CD14-positive monocyte (primary cell): ENCODE measurements around the gene CGB2. TPM values are rescaled to one million over a fixed set of nuclear protein-coding genes. Genes with fewer than 3 reads are reported as not detected.

Experiments used
- DNase-seq, 3 donors: peaks; one replicate each; pipeline ENCODE4 v3.0.0-alpha.2; 2011 to 2022
- H2AFZ ChIP-seq: 2 replicates; pipeline ENCODE4 v1.6.0; 2012; ENCODE audit warnings: mild to moderate bottlenecking, low read depth, low read length, inconsistent platforms; ENCODE audit not compliant: insufficient read depth, poor library complexity, severe bottlenecking
- H3K27ac ChIP-seq, 2 donors: 1 replicate in 1 of 2; 2 replicates in 1 of 2; pipeline ENCODE4 v1.5.1; 2012 to 2013; ENCODE audit warnings: low read length in 2 of 2, control low read depth in 1 of 2, inconsistent platforms in 1 of 2, low read depth in 1 of 2, mild to moderate bottlenecking in 1 of 2
- H3K27me3 ChIP-seq, 2 donors: one replicate each; pipeline versions ENCODE4 v1.6.0 to v1.6.1; 2011 to 2013; ENCODE audit warnings: low read length in 2 of 2; ENCODE audit not compliant: control insufficient read depth in 2 of 2, insufficient read depth in 2 of 2
- H3K36me3 ChIP-seq, 2 donors: replicated peaks in 1 of 2; 1 replicate in 1 of 2; 2 replicates in 1 of 2; pipeline versions ENCODE4 v1.5.1 to v1.6.1; 2012 to 2013; ENCODE audit warnings: low read length in 2 of 2, control low read depth in 1 of 2, inconsistent platforms in 1 of 2, mild to moderate bottlenecking in 1 of 2; ENCODE audit not compliant: insufficient read depth in 2 of 2, control insufficient read depth in 1 of 2
- H3K4me1 ChIP-seq, 2 donors: 1 replicate in 1 of 2; 2 replicates in 1 of 2; pipeline versions ENCODE4 v1.5.1 to v1.6.1; 2012 to 2013; ENCODE audit warnings: low read length in 2 of 2, control low read depth in 1 of 2, inconsistent platforms in 1 of 2, mild to moderate bottlenecking in 1 of 2, moderate library complexity in 1 of 2; ENCODE audit not compliant: insufficient read depth in 2 of 2, control insufficient read depth in 1 of 2
- H3K4me2 ChIP-seq: replicated peaks from 2 replicates; pipeline ENCODE3; 2012; ENCODE audit warnings: low read length, moderate library complexity, mild to moderate bottlenecking; ENCODE audit not compliant: poor library complexity, severe bottlenecking; ENCODE audit errors: extremely low read depth
- H3K4me3 ChIP-seq, 3 experiments: fragments of 200-600 bp in 1 of 3; sonication (generic) in 1 of 3; replicated peaks in 1 of 3; 1 replicate in 2 of 3; 2 replicates in 1 of 3; pipeline ENCODE4 v1.5.1; 2011 to 2013; ENCODE audit warnings: low read length in 3 of 3, mild to moderate bottlenecking in 3 of 3, control low read depth in 2 of 3, low read depth in 2 of 3, inconsistent platforms in 1 of 3, moderate library complexity in 1 of 3
- H3K79me2 ChIP-seq: 2 replicates; pipeline ENCODE4 v1.6.0; 2012; ENCODE audit warnings: mild to moderate bottlenecking, control low read depth, inconsistent platforms, low read length, moderate library complexity; ENCODE audit not compliant: insufficient read depth
- H3K9ac ChIP-seq: 2 replicates; pipeline ENCODE4 v1.6.0; 2017; ENCODE audit warnings: low read length, mild to moderate bottlenecking; ENCODE audit not compliant: insufficient read depth, poor library complexity, severe bottlenecking
- H3K9me3 ChIP-seq, 2 donors: replicated peaks in 1 of 2; 1 replicate in 1 of 2; 2 replicates in 1 of 2; pipeline versions ENCODE4 v1.5.1 to v1.6.1; 2012 to 2013; ENCODE audit warnings: low read length in 2 of 2, control low read depth in 1 of 2; ENCODE audit not compliant: control insufficient read depth in 1 of 2, insufficient read depth in 1 of 2
- H4K20me1 ChIP-seq: 2 replicates; pipeline ENCODE4 v1.6.0; 2012; ENCODE audit warnings: mild to moderate bottlenecking, low read length, control low read depth, moderate library complexity; ENCODE audit not compliant: insufficient read depth
- H3K27ac Mint-ChIP-seq, 7 donors: one replicate each; pipeline ENCODE4 v1.8.0; 2020; ENCODE audit warnings: mild to moderate bottlenecking in 7 of 7, mixed read lengths in 7 of 7, moderate library complexity in 6 of 7, inconsistent platforms in 2 of 7
- H3K27me3 Mint-ChIP-seq, 3 donors: one replicate each; pipeline ENCODE4 v1.8.0; 2021 to 2022; ENCODE audit warnings: low read depth in 3 of 3, mild to moderate bottlenecking in 3 of 3, mixed read lengths in 3 of 3, moderate library complexity in 3 of 3, inconsistent platforms in 1 of 3
- H3K36me3 Mint-ChIP-seq, 2 donors: one replicate each; pipeline ENCODE4 v1.8.0; 2020; ENCODE audit warnings: mixed read lengths in 2 of 2, inconsistent platforms in 1 of 2, mild to moderate bottlenecking in 1 of 2
- H3K4me1 Mint-ChIP-seq: one replicate; pipeline ENCODE4 v1.8.0; 2020; ENCODE audit warnings: mild to moderate bottlenecking, mixed read lengths
- H3K4me3 Mint-ChIP-seq, 2 donors: one replicate each; pipeline ENCODE4 v1.8.0; 2020; ENCODE audit warnings: mild to moderate bottlenecking in 2 of 2, mixed read lengths in 2 of 2, moderate library complexity in 1 of 2
- H3K9me3 Mint-ChIP-seq, 7 donors: one replicate each; pipeline ENCODE4 v1.8.0; 2020 to 2022; ENCODE audit warnings: mixed read lengths in 7 of 7, mild to moderate bottlenecking in 6 of 7, moderate library complexity in 6 of 7, inconsistent platforms in 2 of 7
- WGBS: methylation state at CpG from one replicate; pipeline ENCODE4 v1.1.5; 2013; ENCODE audit warnings: missing lambda C conversion rate; ENCODE audit not compliant: insufficient coverage; 5-methylcytosine and 5-hydroxymethylcytosine counted together
- intact Hi-C, 2 donors: fragments of 100-400 bp; cut with micrococcal nuclease; formaldehyde crosslinking; loops; one replicate each; pipeline versions ENCODE4 v1.15.0 to v1.15.1; 2023
- polyA plus RNA-seq, 3 donors: library from polyadenylated mRNA; depleted of rRNA in 1 of 3; unstranded in 2 of 3; stranded (reverse) in 1 of 3; fragments of 300-500 nt in 2 of 3; fragments of >200 nt in 1 of 3; fragmentation: Illumina TruSeq in 2 of 3; gene quantifications; 1 replicate in 2 of 3; 2 replicates in 1 of 3; pipeline ENCODE4 v1.2.3, GENCODE V29; 2012 to 2021
- TF ChIP-seq, protein P1 (sequence below): fragments of 200-600 bp; IDR thresholded peaks from one replicate; pipeline ENCODE4 v1.8.0; 2022; ENCODE audit warnings: antibody characterized with exemption, mild to moderate bottlenecking

Gene CGB2
- polyA plus RNA-seq, 3 donors, result not detected

DNA sequence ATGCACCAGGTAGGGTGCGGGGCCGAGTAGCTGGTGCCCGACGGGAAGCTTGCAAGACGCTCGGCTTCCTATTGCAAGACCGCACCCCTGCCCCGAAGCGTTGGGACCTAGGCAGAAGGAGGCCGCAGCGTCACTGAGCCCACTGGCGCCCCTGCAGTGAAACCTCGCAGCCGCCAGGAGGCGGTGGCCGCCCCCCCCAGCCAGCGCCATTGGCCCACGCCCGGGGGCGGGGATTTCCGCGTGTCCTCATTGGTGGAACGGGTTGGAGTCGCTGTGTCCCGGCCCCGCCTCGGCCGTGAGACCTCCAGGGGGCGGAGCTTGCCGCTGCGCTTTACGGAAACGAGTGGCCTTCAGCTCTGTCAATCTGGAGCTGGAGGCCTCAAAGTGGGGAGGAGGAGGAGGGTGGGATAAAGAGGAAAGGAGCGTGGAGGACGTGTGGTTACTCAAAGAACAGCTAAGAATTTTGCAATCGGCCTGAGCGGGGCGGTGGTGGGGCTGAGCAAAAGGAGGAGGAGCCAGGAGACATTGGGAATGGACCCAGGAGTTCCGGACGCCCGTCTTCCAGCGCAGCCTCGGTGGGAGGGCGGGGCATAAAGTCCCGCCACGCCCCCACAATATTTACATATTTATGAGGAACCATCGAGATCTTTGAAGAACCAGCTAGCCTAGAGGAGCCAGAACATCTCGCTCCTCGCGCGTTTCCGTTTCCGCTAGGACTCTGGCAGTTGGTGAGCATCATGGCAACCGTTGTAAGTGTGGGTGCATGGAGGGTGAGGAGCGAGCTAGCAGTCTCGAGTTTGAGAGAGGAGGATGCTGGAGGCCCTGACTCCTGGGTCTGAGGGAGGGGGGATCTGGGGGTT is 38.3 kb upstream of the CGB2 start, which contains the start of the genes GYS1 and RUVBL2:
GYS1 (minus strand) TSS at position 135 of the 860 bp plus-strand sequence. CDS start 197 bp downstream, outside the sequence.
RUVBL2 (plus strand) TSS at position 713 of the 860 bp plus-strand sequence; CDS start at position 738, 25 bp downstream.
- Histone ChIP-seq H3K4me2 (peak within 1 kb of the TSS; percentile 98), H3K9ac (peak within 1 kb of the TSS; percentile 85), H3K27ac (peak within 1 kb of the TSS; percentile 86 to 94), H3K79me2 (peaks cover 77% of the 10 kb centered on the region), H4K20me1 (peaks cover 8% of the 10 kb centered on the region), H3K9me3 (no peaks in the 10 kb centered on the region), H3K27me3 (no peaks in the 10 kb centered on the region), H3K36me3 (peaks cover 13 to 21% of the 10 kb centered on the region in 2 donors), H3K4me1 (peaks cover 25 to 40% of the 10 kb centered on the region in 2 donors), H3K4me3 (peak within 1 kb of the TSS; percentile 78 to 98 (median 93)), H2AFZ (peak within 1 kb of the TSS; percentile 95)
- 0% methylated on average over 45 of the region's 56 CpGs for WGBS
- intact Hi-C loops, result loop anchor here in 1 of 2 donors (10.0 kb wide), 1 partner anchor 669 kb away; the partner anchor contains the start of gene EMP3
- Mint-ChIP-seq H3K9me3 (peaks cover 0 to 1% (median 0%) of the 10 kb centered on the region in 7 donors), H3K27ac (peak within 1 kb of the TSS; percentile 91 to 99 (median 97)), H3K4me1 (peaks cover 26% of the 10 kb centered on the region), H3K36me3 (peaks cover 14 to 32% of the 10 kb centered on the region in 2 donors), H3K27me3 (peaks cover 0 to 3% (median 0%) of the 10 kb centered on the region in 3 donors), H3K4me3 (peak within 1 kb of the TSS; percentile 92 to 94)
- TF ChIP-seq, protein P1, sequence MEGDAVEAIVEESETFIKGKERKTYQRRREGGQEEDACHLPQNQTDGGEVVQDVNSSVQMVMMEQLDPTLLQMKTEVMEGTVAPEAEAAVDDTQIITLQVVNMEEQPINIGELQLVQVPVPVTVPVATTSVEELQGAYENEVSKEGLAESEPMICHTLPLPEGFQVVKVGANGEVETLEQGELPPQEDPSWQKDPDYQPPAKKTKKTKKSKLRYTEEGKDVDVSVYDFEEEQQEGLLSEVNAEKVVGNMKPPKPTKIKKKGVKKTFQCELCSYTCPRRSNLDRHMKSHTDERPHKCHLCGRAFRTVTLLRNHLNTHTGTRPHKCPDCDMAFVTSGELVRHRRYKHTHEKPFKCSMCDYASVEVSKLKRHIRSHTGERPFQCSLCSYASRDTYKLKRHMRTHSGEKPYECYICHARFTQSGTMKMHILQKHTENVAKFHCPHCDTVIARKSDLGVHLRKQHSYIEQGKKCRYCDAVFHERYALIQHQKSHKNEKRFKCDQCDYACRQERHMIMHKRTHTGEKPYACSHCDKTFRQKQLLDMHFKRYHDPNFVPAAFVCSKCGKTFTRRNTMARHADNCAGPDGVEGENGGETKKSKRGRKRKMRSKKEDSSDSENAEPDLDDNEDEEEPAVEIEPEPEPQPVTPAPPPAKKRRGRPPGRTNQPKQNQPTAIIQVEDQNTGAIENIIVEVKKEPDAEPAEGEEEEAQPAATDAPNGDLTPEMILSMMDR, result peak; percentile 99
- DNase-seq, result peak; percentile 98 to 100 (median 100)

DNA sequence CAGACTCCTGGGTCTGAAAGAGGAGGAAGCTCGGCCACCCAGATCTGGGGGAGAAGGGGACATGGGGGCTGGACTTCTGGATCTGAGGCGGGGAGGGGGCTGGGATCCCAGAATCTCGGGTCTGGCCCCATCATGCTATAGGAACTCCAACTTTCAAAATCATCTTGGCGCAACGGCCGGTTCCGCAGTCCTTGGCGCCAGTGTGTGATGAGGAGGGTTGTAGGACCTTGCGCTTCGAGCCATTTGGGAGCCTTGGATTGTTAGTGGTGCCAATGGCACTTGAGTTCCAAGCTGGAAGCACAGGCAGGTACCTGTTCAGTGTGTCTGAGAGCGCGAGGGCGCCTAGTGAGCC is 37.7 kb upstream of the CGB2 start:
- Mint-ChIP-seq H3K36me3 (peaks cover 8 to 26% of the 10 kb centered on the region in 2 donors), H3K9me3 (peaks cover 0 to 1% (median 0%) of the 10 kb centered on the region in 7 donors), H3K4me3 (peak overlapping the region; percentile 92 to 94), H3K27me3 (peaks cover 0 to 3% (median 0%) of the 10 kb centered on the region in 3 donors), H3K4me1 (peaks cover 26% of the 10 kb centered on the region), H3K27ac (peak overlapping the region; percentile 91 to 99 (median 97))
- Histone ChIP-seq H2AFZ (peak overlapping the region; percentile 95), H3K4me1 (peaks cover 25 to 40% of the 10 kb centered on the region in 2 donors), H3K36me3 (peaks cover 7 to 16% of the 10 kb centered on the region in 2 donors), H3K9me3 (no peaks in the 10 kb centered on the region), H3K27ac (peak overlapping the region; percentile 86 to 94), H3K9ac (peak overlapping the region; percentile 85), H3K79me2 (peaks cover 77% of the 10 kb centered on the region), H3K4me2 (peak overlapping the region; percentile 98), H3K4me3 (peak overlapping the region; percentile 59 to 98 (median 93)), H4K20me1 (peaks cover 8% of the 10 kb centered on the region), H3K27me3 (no peaks in the 10 kb centered on the region)
- TF ChIP-seq, protein P1, result no peak
- intact Hi-C loops, result loop anchor here in 1 of 2 donors (10.0 kb wide), 1 partner anchor 669 kb away; the partner anchor contains the start of gene EMP3
- no peak for DNase-seq
- under 1% methylated on average over 10 of the region's 13 CpGs for WGBS
